B cell (primary cell): ENCODE results near the gene RELB. TPM values are rescaled to one million over a fixed set of nuclear protein-coding genes. Genes with fewer than 3 reads are reported as not detected.

ENCODE experiments used
- ATAC-seq: fragments of 200-7000 bp; cut with Tn5 transposase; one replicate; pipeline ENCODE4 v1.10.0; 2021; ENCODE audit warnings: low read depth, mild to moderate bottlenecking, moderate number of reproducible peaks, moderate library complexity
- CTCF ChIA-PET: fragments of 350-600 bp; sonication (Branson Sonifier 250); formaldehyde crosslinking; loops from one replicate; lab custom pipeline; 2021; ENCODE audit warnings: antibody characterized with exemption, inconsistent platforms; lab: Charles Lee
- POLR2A ChIA-PET: fragments of 350-600 bp; sonication (Branson Sonifier 250); formaldehyde crosslinking; loops from one replicate; lab custom pipeline; 2021; ENCODE audit warnings: antibody characterized with exemption; lab: Charles Lee
- DNase-seq: peaks from one replicate; pipeline ENCODE4 v3.0.0; 2013
- H2AFZ ChIP-seq: 2 replicates; pipeline ENCODE4 v1.6.1; 2012; ENCODE audit warnings: mild to moderate bottlenecking, low read depth, low read length; ENCODE audit not compliant: insufficient read depth, poor library complexity, severe bottlenecking
- H3K27ac ChIP-seq, 2 donors: 1 replicate in 1 of 2; 2 replicates in 1 of 2; pipeline ENCODE4 v1.5.1; 2012 to 2013; ENCODE audit warnings: low read length in 2 of 2, mild to moderate bottlenecking in 2 of 2, moderate library complexity in 1 of 2
- H3K27me3 ChIP-seq, 4 experiments: fragments of 200-600 bp in 1 of 4; sonication (generic) in 1 of 4; replicated peaks in 1 of 4; 1 replicate in 2 of 4; 2 replicates in 2 of 4; pipeline versions ENCODE4 v1.6.1 to v1.7.0; 2013 to 2016; ENCODE audit warnings: low read length in 3 of 4, mild to moderate bottlenecking in 2 of 4, mixed read lengths in 1 of 4, moderate library complexity in 1 of 4; ENCODE audit not compliant: insufficient read depth in 4 of 4, control insufficient read depth in 3 of 4; ENCODE audit errors: control extremely low read depth in 1 of 4
- H3K36me3 ChIP-seq, 2 experiments: replicated peaks in 1 of 2; 1 replicate in 1 of 2; 2 replicates in 1 of 2; pipeline versions ENCODE4 v1.6.1 to v1.7.1; 2013; ENCODE audit warnings: low read length in 1 of 2; ENCODE audit not compliant: insufficient read depth in 2 of 2, control insufficient read depth in 1 of 2; ENCODE audit errors: control extremely low read depth in 1 of 2, extremely low read depth in 1 of 2
- H3K4me1 ChIP-seq, 2 donors: fragments of 200-600 bp in 1 of 2; sonication (generic) in 1 of 2; 1 replicate in 1 of 2; 2 replicates in 1 of 2; pipeline versions ENCODE4 v1.5.1 to v1.6.1; 2013 to 2017; ENCODE audit warnings: low read length in 2 of 2; ENCODE audit not compliant: control insufficient read depth in 2 of 2, insufficient read depth in 2 of 2
- H3K4me2 ChIP-seq: replicated peaks from 2 replicates; pipeline ENCODE3; 2012; ENCODE audit warnings: mild to moderate bottlenecking, low read depth, low read length; ENCODE audit not compliant: poor library complexity, severe bottlenecking
- H3K4me3 ChIP-seq, 5 experiments: fragments of 200-600 bp in 1 of 5; sonication (generic) in 1 of 5; 1 replicate in 3 of 5; 2 replicates in 2 of 5; pipeline versions ENCODE4 v1.5.1 to v1.7.0; 2011 to 2016; ENCODE audit warnings: low read length in 4 of 5, mild to moderate bottlenecking in 4 of 5, low read depth in 2 of 5, control low read depth in 1 of 5, moderate library complexity in 1 of 5; ENCODE audit not compliant: insufficient read depth in 1 of 5; ENCODE audit errors: control extremely low read depth in 1 of 5, extremely low read depth in 1 of 5
- H3K79me2 ChIP-seq: fragments of 200-600 bp; sonication (generic); one replicate; pipeline ENCODE4 v1.6.0; 2016; ENCODE audit warnings: low read length; ENCODE audit not compliant: control insufficient read depth, insufficient read depth
- H3K9ac ChIP-seq: fragments of 200-600 bp; sonication (generic); 2 replicates; pipeline ENCODE4 v1.6.1; 2017; ENCODE audit warnings: mild to moderate bottlenecking, low read length, moderate library complexity
- H3K9me3 ChIP-seq, 3 donors: one replicate each; pipeline versions ENCODE4 v1.6.1 to v1.7.1; 2013; ENCODE audit warnings: low read length in 2 of 3; ENCODE audit not compliant: control insufficient read depth in 2 of 3, insufficient read depth in 1 of 3; ENCODE audit errors: control extremely low read depth in 1 of 3
- H4K20me1 ChIP-seq: 2 replicates; pipeline ENCODE4 v1.6.0; 2012; ENCODE audit warnings: mild to moderate bottlenecking, low read length; ENCODE audit not compliant: insufficient read depth, control insufficient read depth, poor library complexity, severe bottlenecking
- H3K27ac Mint-ChIP-seq: one replicate; pipeline ENCODE4 v1.8.0; 2021; ENCODE audit warnings: mixed read lengths
- H3K27me3 Mint-ChIP-seq: one replicate; pipeline ENCODE4 v1.8.0; 2021; ENCODE audit warnings: mixed read lengths
- H3K4me1 Mint-ChIP-seq: one replicate; pipeline ENCODE4 v1.8.0; 2021; ENCODE audit warnings: mixed read lengths
- H3K4me3 Mint-ChIP-seq: one replicate; pipeline ENCODE4 v1.8.0; 2021; ENCODE audit warnings: mixed read lengths
- H3K9me3 Mint-ChIP-seq: one replicate; pipeline ENCODE4 v1.8.0; 2022; ENCODE audit warnings: mixed read lengths; ENCODE audit not compliant: insufficient read depth
- CTCF ChIP-seq: fragments of 200-600 bp; IDR thresholded peaks from one replicate; pipeline ENCODE4 v1.8.0; 2022; ENCODE audit warnings: antibody characterized with exemption, mild to moderate bottlenecking
- EZH2 ChIP-seq: IDR thresholded peaks from 2 replicates; pipeline ENCODE4 v1.6.1; 2012; ENCODE audit warnings: borderline replicate concordance, low read depth, mild to moderate bottlenecking, moderate library complexity, low read length; ENCODE audit not compliant: insufficient read depth, poor library complexity, severe bottlenecking
- WGBS: methylation state at CpG from one replicate; pipeline ENCODE4 v1.1.5; 2013; ENCODE audit warnings: missing lambda C conversion rate; ENCODE audit not compliant: insufficient coverage; 5-methylcytosine and 5-hydroxymethylcytosine counted together
- intact Hi-C: fragments of 100-400 bp; cut with micrococcal nuclease; formaldehyde crosslinking; loops from one replicate; pipeline ENCODE4 v1.10.0; 2022
- polyA plus RNA-seq: library from polyadenylated mRNA; depleted of rRNA; stranded (reverse); fragments of >200 nt; gene quantifications from 2 replicates; pipeline ENCODE4 v1.2.3, GENCODE V29; 2012
- total RNA-seq, 2 donors: library from RNA; stranded (reverse); fragments of 120-200 nt in 1 of 2; gene quantifications; 1 replicate in 1 of 2; 2 replicates in 1 of 2; pipeline versions ENCODE4 v1.2.3 to v1.2.4, GENCODE V29; 2013 to 2022

Gene RELB
- total and polyA plus RNA-seq, 2 donors (not counting 1 experiment from before 2014, with no cell fraction given) = 63.8 to 106 TPM

GRCh38 chr19:44990459-44990858 lies 10.8 kb upstream of the RELB start:
- H3K27ac Mint-ChIP-seq = no peak overlapping the region
- TF ChIP-seq EZH2 (no peak), CTCF (no peak)
- H3K4me2 ChIP-seq = no peak overlapping the region
- 94% methylated on average over 8 of the region's 14 CpGs for WGBS
- H3K27me3 ChIP-seq = no peaks in the 10 kb centered on the region
- H3K27me3 Mint-ChIP-seq = no peaks in the 10 kb centered on the region
- H3K9ac ChIP-seq = no peak overlapping the region
- no peak for DNase-seq
- ChIA-PET CTCF (interaction anchor here (1.4 to 6.0 kb wide), 3 partner anchors 50 to 69 kb away, joined by 4 to 97 read pairs (median 21); partner anchors contain the start of gene CLASRP), POLR2A (interaction anchor here (1.1 to 1.5 kb wide), 2 partner anchors 11 to 147 kb away, joined by 5 to 6 read pairs; no protein-coding TSS in a partner anchor)
- no peak overlapping the region for H3K27ac ChIP-seq
- H3K79me2 ChIP-seq = peaks cover under 1% of the 10 kb centered on the region
- H3K9me3 Mint-ChIP-seq = no peaks in the 10 kb centered on the region
- H4K20me1 ChIP-seq = no peaks in the 10 kb centered on the region
- peaks cover 7% of the 10 kb centered on the region for H3K4me1 Mint-ChIP-seq
- no peaks in the 10 kb centered on the region for H3K9me3 ChIP-seq
- no peak for ATAC-seq
- H3K4me3 ChIP-seq = no peak overlapping the region
- H2AFZ ChIP-seq = no peak overlapping the region
- intact Hi-C loops = no loop called here
- no peaks in the 10 kb centered on the region for H3K4me1 ChIP-seq
- no peak overlapping the region for H3K4me3 Mint-ChIP-seq
- peaks cover 0 to 54% of the 10 kb centered on the region in 2 experiments for H3K36me3 ChIP-seq

- POLR2A ChIA-PET = interaction anchor here (0.6 to 1.5 kb wide), 3 partner anchors 11 to 489 kb away, joined by 3 to 6 read pairs (median 5); no protein-coding TSS in a partner anchor
- Mint-ChIP-seq H3K4me1 (peaks cover 7% of the 10 kb centered on the region), H3K4me3 (no peak overlapping the region), H3K9me3 (no peaks in the 10 kb centered on the region), H3K27me3 (no peaks in the 10 kb centered on the region), H3K27ac (no peak overlapping the region)
- no peak overlapping the region for H3K4me2 ChIP-seq
- no peaks in the 10 kb centered on the region for H4K20me1 ChIP-seq
- no peaks in the 10 kb centered on the region for H3K27me3 ChIP-seq
- H3K4me1 ChIP-seq = no peaks in the 10 kb centered on the region
- 87% methylated on average over 9 of the region's 12 CpGs for WGBS
- H3K9me3 ChIP-seq = no peaks in the 10 kb centered on the region
- intact Hi-C loops = no loop called here
- DNase-seq (no peak), ATAC-seq (no peak)
- no peak for TF ChIP-seq EZH2
- H3K27ac ChIP-seq = no peak overlapping the region
- CTCF ChIA-PET = interaction anchor here (1.4 to 3.2 kb wide), 2 partner anchors 49 to 69 kb away, joined by 4 to 21 read pairs; partner anchors contain the start of gene CLASRP
- no peak overlapping the region for H3K9ac ChIP-seq
- H3K79me2 ChIP-seq = no peaks in the 10 kb centered on the region
- peaks cover 0 to 49% of the 10 kb centered on the region in 2 experiments for H3K36me3 ChIP-seq
- H2AFZ ChIP-seq = no peak overlapping the region
- H3K4me3 ChIP-seq = no peak overlapping the region
Observed at GRCh38 chr19:44990966-44991365, 10.3 kb upstream of the RELB start.
